ENCODE measurements around the gene IFT57. TPM values are rescaled to one million over a fixed set of nuclear protein-coding genes. Genes with fewer than 3 reads are reported as not detected.
A peak's percentile ranks its signal among the peaks of the same experiment; 100 is the strongest.

The IFT57 gene
- total and polyA plus RNA-seq, 5 donors, result 14.3 to 33.8 (median 26.8) TPM

- H3K9me3 ChIP-seq (ENCODE audit: control insufficient read depth, low read length), result no peaks in the 10 kb centered on the region
- H3K4me1 ChIP-seq (ENCODE audit: control insufficient read depth, insufficient read depth, low read length), result no peaks in the 10 kb centered on the region
- 90% methylated on average over 5 of the region's 5 CpGs for WGBS
- no peaks in the 10 kb centered on the region for H3K27me3 ChIP-seq (ENCODE audit: control insufficient read depth, insufficient read depth)
- no peak for DNase-seq
- no peak for ATAC-seq
- intact Hi-C loops (cut with DNase I), result no loop called here
- H3K4me3 ChIP-seq (ENCODE audit: low read length), result no peak overlapping the region
- H3K27ac ChIP-seq (ENCODE audit: low read length), result no peak overlapping the region
Measured at GRCh38 chr3:108137460-108137814, 84.8 kb downstream of the IFT57 start.

DNA sequence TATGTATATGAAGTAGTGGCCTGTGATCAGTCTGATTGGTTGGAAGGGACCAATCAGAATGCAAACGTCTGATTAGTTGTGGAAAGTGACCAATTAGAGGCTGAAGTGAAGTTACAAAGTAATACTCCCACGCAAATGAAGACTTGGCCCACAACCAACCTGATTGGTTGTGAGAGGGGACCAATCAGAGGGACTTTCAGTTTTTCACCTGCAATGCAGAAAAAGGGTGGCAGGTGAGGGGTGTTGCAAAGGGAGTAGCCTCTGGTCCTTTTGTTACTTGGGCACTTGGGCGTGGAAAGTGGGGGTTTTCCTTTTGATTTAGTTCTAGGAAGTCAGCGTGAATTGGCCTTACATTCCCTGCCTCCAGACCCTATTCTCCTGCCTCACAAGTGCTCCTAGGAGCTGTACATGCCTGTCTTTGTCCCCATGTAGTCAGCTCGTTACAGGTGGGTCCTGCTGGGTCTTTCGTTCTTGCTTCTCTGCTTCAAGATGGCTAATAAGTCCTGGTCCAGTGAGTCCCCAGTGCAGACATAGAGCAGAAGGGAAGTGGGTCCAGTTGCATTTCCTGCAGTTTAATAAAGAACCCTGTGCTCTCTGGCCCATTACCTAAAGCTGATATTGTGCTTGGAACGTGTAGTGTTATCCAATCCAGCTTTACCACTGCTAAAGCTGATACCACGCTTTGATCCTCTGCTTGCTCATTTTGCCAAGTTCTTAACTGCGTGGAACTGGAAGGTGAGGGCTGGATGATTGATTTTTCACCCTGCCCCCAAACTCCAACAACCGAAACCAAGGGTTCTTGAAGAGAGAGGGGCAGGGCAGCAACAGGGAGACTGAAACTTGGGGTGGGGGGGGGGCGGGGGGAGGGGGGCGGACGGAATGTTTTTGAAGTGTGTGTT, 85.4 kb downstream of the IFT57 start:
- 81% methylated on average over 13 of the region's 13 CpGs for WGBS
- ATAC-seq, result no peak
- H3K4me1 ChIP-seq (ENCODE audit: control insufficient read depth, insufficient read depth, low read length), result no peaks in the 10 kb centered on the region
- H3K27ac ChIP-seq (ENCODE audit: low read length), result no peak overlapping the region
- DNase-seq, result no peak
- H3K9me3 ChIP-seq (ENCODE audit: control insufficient read depth, low read length), result no peaks in the 10 kb centered on the region
- no peaks in the 10 kb centered on the region for H3K27me3 ChIP-seq (ENCODE audit: control insufficient read depth, insufficient read depth)
- H3K4me3 ChIP-seq (ENCODE audit: low read length), result no peak overlapping the region
- intact Hi-C loops (cut with DNase I), result no loop called here

GRCh38 chr3:108134555-108134880, 87.7 kb downstream of the IFT57 start:
- intact Hi-C loops (cut with DNase I), result no loop called here
- ATAC-seq (no peak), DNase-seq (no peak)
- Histone ChIP-seq H3K27ac (ENCODE audit: low read length) (no peak overlapping the region), H3K9me3 (ENCODE audit: control insufficient read depth, low read length) (no peaks in the 10 kb centered on the region), H3K4me3 (ENCODE audit: low read length) (no peak overlapping the region), H3K4me1 (ENCODE audit: control insufficient read depth, insufficient read depth, low read length) (no peaks in the 10 kb centered on the region), H3K27me3 (ENCODE audit: control insufficient read depth, insufficient read depth) (no peaks in the 10 kb centered on the region)
- WGBS, result 61% methylated on average over 1 of the region's 1 CpG

- H3K4me3 ChIP-seq (ENCODE audit: low read length), result no peak overlapping the region
- no peaks in the 10 kb centered on the region for H3K4me1 ChIP-seq (ENCODE audit: control insufficient read depth, insufficient read depth, low read length)
- DNase-seq (no peak), ATAC-seq (no peak)
- H3K27ac ChIP-seq (ENCODE audit: low read length), result no peak overlapping the region
- WGBS, result 45% methylated on average over 5 of the region's 5 CpGs
- intact Hi-C loops (cut with DNase I), result no loop called here
- no peaks in the 10 kb centered on the region for H3K9me3 ChIP-seq (ENCODE audit: control insufficient read depth, low read length)
- no peaks in the 10 kb centered on the region for H3K27me3 ChIP-seq (ENCODE audit: control insufficient read depth, insufficient read depth)
Measured at GRCh38 chr3:108133858-108134554, 88.2 kb downstream of the IFT57 start.

- DNase-seq (no peak), ATAC-seq (no peak)
- Histone ChIP-seq H3K27me3 (ENCODE audit: control insufficient read depth, insufficient read depth) (no peaks in the 10 kb centered on the region), H3K4me3 (ENCODE audit: low read length) (no peak overlapping the region), H3K27ac (ENCODE audit: low read length) (no peak overlapping the region), H3K4me1 (ENCODE audit: control insufficient read depth, insufficient read depth, low read length) (no peaks in the 10 kb centered on the region), H3K9me3 (ENCODE audit: control insufficient read depth, low read length) (no peaks in the 10 kb centered on the region)
- intact Hi-C loops (cut with DNase I), result no loop called here
Measured at GRCh38 chr3:108133048-108133369, 89.2 kb downstream of the IFT57 start.

DNA sequence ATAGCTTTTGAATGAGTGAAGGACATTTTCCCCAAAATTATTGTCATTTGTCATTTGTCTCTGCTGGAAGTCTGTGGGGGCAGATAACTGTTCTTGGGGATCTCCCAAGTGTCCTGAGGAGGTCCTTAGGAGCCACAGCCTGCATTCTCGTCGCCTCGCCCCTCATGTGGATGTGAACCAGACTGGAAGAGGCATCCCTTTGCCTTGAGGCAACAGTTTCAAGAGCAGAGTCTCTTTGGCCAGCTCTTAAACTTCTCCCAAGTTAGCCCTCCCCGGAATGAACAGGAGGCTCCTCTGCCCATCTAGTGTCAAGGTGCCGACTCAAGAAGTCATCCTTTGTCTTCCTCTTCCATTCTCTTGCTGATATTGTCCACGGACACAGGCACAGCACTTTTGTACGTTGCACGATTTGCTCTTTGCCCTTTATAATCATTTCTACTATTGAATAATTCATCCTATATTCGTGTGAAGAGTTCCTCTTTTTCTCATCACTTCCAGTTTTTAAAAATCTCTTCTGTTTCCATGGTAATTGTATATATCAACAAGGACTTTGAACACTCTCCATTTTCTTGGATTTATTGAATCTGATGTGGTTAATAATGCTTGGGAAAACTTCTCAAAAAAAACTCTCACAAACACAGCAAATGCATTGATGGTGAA, 90.6 kb downstream of the IFT57 start:
- ATAC-seq, result no peak
- no peaks in the 10 kb centered on the region for H3K4me1 ChIP-seq (ENCODE audit: control insufficient read depth, insufficient read depth, low read length)
- no peak overlapping the region for H3K4me3 ChIP-seq (ENCODE audit: low read length)
- no peak for DNase-seq
- intact Hi-C loops (cut with DNase I), result no loop called here
- WGBS, result 83% methylated on average over 9 of the region's 9 CpGs
- no peaks in the 10 kb centered on the region for H3K27me3 ChIP-seq (ENCODE audit: control insufficient read depth, insufficient read depth)
- no peaks in the 10 kb centered on the region for H3K9me3 ChIP-seq (ENCODE audit: control insufficient read depth, low read length)
- H3K27ac ChIP-seq (ENCODE audit: low read length), result no peak overlapping the region

- Histone ChIP-seq H3K9me3 (ENCODE audit: control insufficient read depth, low read length) (no peaks in the 10 kb centered on the region), H3K27ac (ENCODE audit: low read length) (no peak overlapping the region), H3K4me1 (ENCODE audit: control insufficient read depth, insufficient read depth, low read length) (no peaks in the 10 kb centered on the region), H3K27me3 (ENCODE audit: control insufficient read depth, insufficient read depth) (no peaks in the 10 kb centered on the region), H3K4me3 (ENCODE audit: low read length) (no peak overlapping the region)
- intact Hi-C loops (cut with DNase I), result no loop called here
- DNase-seq (no peak), ATAC-seq (no peak)
Measured at GRCh38 chr3:108130701-108131474, 91.3 kb downstream of the IFT57 start.

DNA sequence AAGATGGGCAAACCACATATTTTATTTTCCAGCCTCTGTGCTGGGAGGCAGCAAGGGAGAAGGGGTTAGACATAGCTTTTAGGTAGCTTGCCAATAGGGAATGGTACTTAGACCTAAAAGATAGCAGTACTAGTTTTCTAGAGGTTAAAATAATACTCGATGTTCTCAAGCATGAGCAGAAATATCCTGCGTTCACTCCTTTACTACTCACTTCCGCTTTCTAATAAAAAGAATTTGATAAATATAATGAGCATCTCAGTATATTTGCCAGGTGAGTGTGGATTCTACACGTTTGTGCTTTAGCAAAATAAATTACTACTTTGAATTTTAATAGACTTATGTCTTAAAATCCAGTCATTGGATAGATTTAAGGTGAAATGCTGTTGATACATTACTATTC, 92.0 kb downstream of the IFT57 start:
- no peak overlapping the region for H3K4me3 ChIP-seq (ENCODE audit: low read length)
- intact Hi-C loops (cut with DNase I), result no loop called here
- no peaks in the 10 kb centered on the region for H3K4me1 ChIP-seq (ENCODE audit: control insufficient read depth, insufficient read depth, low read length)
- no peaks in the 10 kb centered on the region for H3K9me3 ChIP-seq (ENCODE audit: control insufficient read depth, low read length)
- ATAC-seq (no peak), DNase-seq (no peak)
- H3K27me3 ChIP-seq (ENCODE audit: control insufficient read depth, insufficient read depth), result no peaks in the 10 kb centered on the region
- no peak overlapping the region for H3K27ac ChIP-seq (ENCODE audit: low read length)
- WGBS, result 85% methylated on average over 4 of the region's 4 CpGs

GRCh38 chr3:108127301-108127988, 94.8 kb downstream of the IFT57 start:
- WGBS, result 68% methylated on average over 9 of the region's 9 CpGs
- intact Hi-C loops (cut with DNase I), result no loop called here
- H3K4me3 ChIP-seq (ENCODE audit: low read length), result no peak overlapping the region
- H3K4me1 ChIP-seq (ENCODE audit: control insufficient read depth, insufficient read depth, low read length), result no peaks in the 10 kb centered on the region
- no peak overlapping the region for H3K27ac ChIP-seq (ENCODE audit: low read length)
- H3K27me3 ChIP-seq (ENCODE audit: control insufficient read depth, insufficient read depth), result no peaks in the 10 kb centered on the region
- peak in 1 of 2 donors; percentile 62 for ATAC-seq
- no peak for DNase-seq
- no peaks in the 10 kb centered on the region for H3K9me3 ChIP-seq (ENCODE audit: control insufficient read depth, low read length)

DNA sequence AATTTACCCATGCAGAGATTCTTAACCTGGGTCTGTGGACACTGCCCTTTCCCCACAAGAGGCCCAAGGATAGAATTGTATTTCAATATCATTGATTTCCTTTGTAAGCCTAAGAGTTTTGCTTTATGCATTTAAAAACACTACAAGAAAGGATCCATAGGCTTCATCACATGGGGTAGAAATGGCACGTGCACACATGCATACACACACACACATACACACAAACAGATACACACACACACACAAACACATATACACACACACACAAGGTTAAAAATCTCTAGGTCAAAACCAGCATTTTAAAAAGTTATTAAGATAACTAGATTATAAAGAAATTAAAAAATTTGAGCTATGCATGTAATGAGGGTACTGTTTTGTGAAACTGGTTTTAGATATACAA, 95.9 kb downstream of the IFT57 start:
- H3K27ac ChIP-seq (ENCODE audit: low read length), result no peak overlapping the region
- no peak for DNase-seq
- intact Hi-C loops (cut with DNase I), result no loop called here
- ATAC-seq, result no peak
- H3K4me3 ChIP-seq (ENCODE audit: low read length), result no peak overlapping the region
- no peaks in the 10 kb centered on the region for H3K27me3 ChIP-seq (ENCODE audit: control insufficient read depth, insufficient read depth)
- H3K9me3 ChIP-seq (ENCODE audit: control insufficient read depth, low read length), result no peaks in the 10 kb centered on the region
- 95% methylated on average over 1 of the region's 1 CpG for WGBS
- no peaks in the 10 kb centered on the region for H3K4me1 ChIP-seq (ENCODE audit: control insufficient read depth, insufficient read depth, low read length)

Data from right cardiac atrium (tissue), 5 donors.